ENCODE measurements around the gene CEBPZ. TPM values are rescaled to one million over a fixed set of nuclear protein-coding genes. Genes with fewer than 3 reads are reported as not detected.
"Not testable (repeated sequence)": the region's sequence is repeated elsewhere in the genome, so short reads cannot be mapped to it uniquely, and the experiment has no call there.

CEBPZ gene
- total RNA-seq, 2 experiments from 2014 or later, result 69.2 to 78.6 TPM

GRCh38 chr2:37211212-37211611 lies 20.2 kb downstream of the CEBPZ start:
- ATAC-seq, result no peak

GRCh38 chr2:37206760-37207159 lies 24.6 kb downstream of the CEBPZ start:
- CTCF ChIA-PET, result interaction anchor here (0.8 kb wide), 1 partner anchor 10 kb away, joined by 3 read pairs; the partner anchor contains the start of gene CEBPZOS
- DNase-seq; ATAC-seq; H3K27ac Mint-ChIP-seq; POLR2A ChIA-PET; H3K27me3 Mint-ChIP-seq; H3K4me3 Mint-ChIP-seq; intact Hi-C loops (cut with micrococcal nuclease): not testable (repeated sequence)
- Mint-ChIP-seq H3K4me1 (ENCODE audit: low read depth) (peaks cover 28% of the 10 kb centered on the region), H3K36me3 (ENCODE audit: low read depth) (peaks cover 96% of the 10 kb centered on the region), H3K9me3 (peaks cover 45% of the 10 kb centered on the region)

More at GRCh38 chr2:37211212-37211611, 20.2 kb downstream of the CEBPZ start:
- no peak for DNase-seq
- ChIA-PET CTCF (interaction anchor here (1.0 kb wide), 1 partner anchor 43 kb away, joined by 5 read pairs; no protein-coding TSS in a partner anchor), POLR2A (interaction anchor here (1.5 kb wide), 1 partner anchor 21 kb away, joined by 5 read pairs; no protein-coding TSS in a partner anchor)
- H3K36me3 Mint-ChIP-seq (ENCODE audit: low read depth), result peaks cover 73% of the 10 kb centered on the region
- no peak overlapping the region for H3K4me3 Mint-ChIP-seq
- H3K9me3 Mint-ChIP-seq, result peaks cover 32% of the 10 kb centered on the region
- no peak overlapping the region for H3K27ac Mint-ChIP-seq
- H3K4me1 Mint-ChIP-seq (ENCODE audit: low read depth), result peaks cover 19% of the 10 kb centered on the region
- TF ChIP-seq CTCF (IDR thresholded peaks at IDR 0.05), result no peak
- H3K27me3 Mint-ChIP-seq, result no peaks in the 10 kb centered on the region
- intact Hi-C loops (cut with micrococcal nuclease), result no loop called here

- ChIA-PET CTCF (no interaction called here), POLR2A (no interaction called here)
- H3K4me1 Mint-ChIP-seq (ENCODE audit: low read depth), result peaks cover 37% of the 10 kb centered on the region
- peaks cover 93% of the 10 kb centered on the region for H3K36me3 Mint-ChIP-seq (ENCODE audit: low read depth)
- intact Hi-C loops (cut with micrococcal nuclease), result no loop called here
- peaks cover 45% of the 10 kb centered on the region for H3K9me3 Mint-ChIP-seq
- ATAC-seq (no peak), DNase-seq (no peak)
- no peaks in the 10 kb centered on the region for H3K27me3 Mint-ChIP-seq
- no peak overlapping the region for H3K4me3 Mint-ChIP-seq
- H3K27ac Mint-ChIP-seq, result no peak overlapping the region
- TF ChIP-seq CTCF (IDR thresholded peaks at IDR 0.05), result no peak
Observed at GRCh38 chr2:37205689-37206341, 25.6 kb downstream of the CEBPZ start.

- ATAC-seq, CTCF ChIA-PET: not testable (repeated sequence)
Observed at GRCh38 chr2:37205071-37205661, 26.2 kb downstream of the CEBPZ start.

GRCh38 chr2:37203708-37204107 lies 27.7 kb downstream of the CEBPZ start:
- intact Hi-C loops (cut with micrococcal nuclease), result no loop called here
- Mint-ChIP-seq H3K36me3 (ENCODE audit: low read depth) (peaks cover 79% of the 10 kb centered on the region), H3K27ac (no peak overlapping the region), H3K4me1 (ENCODE audit: low read depth) (peaks cover 55% of the 10 kb centered on the region), H3K27me3 (no peaks in the 10 kb centered on the region), H3K4me3 (no peak overlapping the region), H3K9me3 (peaks cover 32% of the 10 kb centered on the region)
- POLR2A ChIA-PET, result no interaction called here
- ATAC-seq, result no peak
- TF ChIP-seq CTCF (IDR thresholded peaks at IDR 0.05), result no peak
- CTCF ChIA-PET, result no interaction called here
- DNase-seq, result no peak

More at GRCh38 chr2:37205071-37205661, 26.2 kb downstream of the CEBPZ start:
- intact Hi-C loops (cut with micrococcal nuclease); POLR2A ChIA-PET; H3K27ac Mint-ChIP-seq; DNase-seq; H3K4me3 Mint-ChIP-seq; H3K27me3 Mint-ChIP-seq: not testable (repeated sequence)
- peaks cover 44% of the 10 kb centered on the region for H3K4me1 Mint-ChIP-seq (ENCODE audit: low read depth)
- H3K9me3 Mint-ChIP-seq, result peaks cover 42% of the 10 kb centered on the region
- peaks cover 87% of the 10 kb centered on the region for H3K36me3 Mint-ChIP-seq (ENCODE audit: low read depth)

- peaks cover 64% of the 10 kb centered on the region for H3K36me3 Mint-ChIP-seq (ENCODE audit: low read depth)
- no peak for TF ChIP-seq CTCF (IDR thresholded peaks at IDR 0.05)
- H3K27me3 Mint-ChIP-seq, result no peaks in the 10 kb centered on the region
- DNase-seq, result peak; percentile 82
- H3K4me3 Mint-ChIP-seq, result peak overlapping the region; percentile 13
- H3K9me3 Mint-ChIP-seq, result peaks cover 15% of the 10 kb centered on the region
- CTCF ChIA-PET, result interaction anchor here (1.7 kb wide), 1 partner anchor 11 kb away, joined by 4 read pairs; no protein-coding TSS in a partner anchor
- intact Hi-C loops (cut with micrococcal nuclease), result no loop called here
- H3K4me1 Mint-ChIP-seq (ENCODE audit: low read depth), result peaks cover 54% of the 10 kb centered on the region
- ATAC-seq, result peak; percentile 92
- peak overlapping the region; percentile 86 for H3K27ac Mint-ChIP-seq
- POLR2A ChIA-PET, result interaction anchor here (0.7 to 1.2 kb wide), 5 partner anchors 19 to 686 kb away, joined by 3 to 4 read pairs (median 3); partner anchors contain the start of gene EIF2AK2
Observed at GRCh38 chr2:37201766-37202165, 29.6 kb downstream of the CEBPZ start.

Data from activated CD8-positive, alpha-beta T cell treated with anti-CD3 and anti-CD28 coated beads for 36 hours (primary cell).